ENCODE data around the gene FGD4. TPM values are rescaled to one million over a fixed set of nuclear protein-coding genes. Genes with fewer than 3 reads are reported as not detected.

FGD4 gene
- total and polyA plus RNA-seq, 7 donors, result 7.8 to 19.1 (median 11.3) TPM

DNA sequence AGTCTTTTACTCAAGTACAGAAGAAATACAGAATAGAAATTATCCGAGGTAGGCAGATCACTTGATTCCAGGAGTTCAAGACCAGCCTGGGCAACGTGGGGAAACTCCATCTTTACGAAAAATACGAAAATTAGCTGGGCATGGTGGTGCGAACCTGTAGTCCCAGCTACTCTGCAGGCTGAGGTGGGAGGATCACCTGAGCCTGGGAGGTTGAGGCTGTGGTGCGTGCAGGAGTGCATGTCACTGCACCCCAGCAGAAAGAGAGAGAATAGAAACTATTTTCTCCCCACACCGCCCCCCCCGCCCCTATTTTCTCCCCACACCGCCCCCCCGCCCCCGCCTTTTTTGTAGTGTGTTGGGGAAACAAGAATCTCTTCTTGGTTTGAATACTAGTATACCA lies 281.9 kb downstream of the FGD4 start:
- intact Hi-C loops (cut with DNase I), result no loop called here
- no peak for TF ChIP-seq POLR2A (IDR thresholded peaks at IDR 0.05)
- TF ChIP-seq EP300 (IDR thresholded peaks at IDR 0.05), result no peak
- TF ChIP-seq, protein P1, sequence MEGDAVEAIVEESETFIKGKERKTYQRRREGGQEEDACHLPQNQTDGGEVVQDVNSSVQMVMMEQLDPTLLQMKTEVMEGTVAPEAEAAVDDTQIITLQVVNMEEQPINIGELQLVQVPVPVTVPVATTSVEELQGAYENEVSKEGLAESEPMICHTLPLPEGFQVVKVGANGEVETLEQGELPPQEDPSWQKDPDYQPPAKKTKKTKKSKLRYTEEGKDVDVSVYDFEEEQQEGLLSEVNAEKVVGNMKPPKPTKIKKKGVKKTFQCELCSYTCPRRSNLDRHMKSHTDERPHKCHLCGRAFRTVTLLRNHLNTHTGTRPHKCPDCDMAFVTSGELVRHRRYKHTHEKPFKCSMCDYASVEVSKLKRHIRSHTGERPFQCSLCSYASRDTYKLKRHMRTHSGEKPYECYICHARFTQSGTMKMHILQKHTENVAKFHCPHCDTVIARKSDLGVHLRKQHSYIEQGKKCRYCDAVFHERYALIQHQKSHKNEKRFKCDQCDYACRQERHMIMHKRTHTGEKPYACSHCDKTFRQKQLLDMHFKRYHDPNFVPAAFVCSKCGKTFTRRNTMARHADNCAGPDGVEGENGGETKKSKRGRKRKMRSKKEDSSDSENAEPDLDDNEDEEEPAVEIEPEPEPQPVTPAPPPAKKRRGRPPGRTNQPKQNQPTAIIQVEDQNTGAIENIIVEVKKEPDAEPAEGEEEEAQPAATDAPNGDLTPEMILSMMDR (IDR thresholded peaks at IDR 0.05), result no peak
- no peak for TF ChIP-seq POLR2AphosphoS5 (IDR thresholded peaks at IDR 0.05)
- peak overlapping the region; percentile 90 to 99 (median 97) for H3K27ac ChIP-seq

DNA sequence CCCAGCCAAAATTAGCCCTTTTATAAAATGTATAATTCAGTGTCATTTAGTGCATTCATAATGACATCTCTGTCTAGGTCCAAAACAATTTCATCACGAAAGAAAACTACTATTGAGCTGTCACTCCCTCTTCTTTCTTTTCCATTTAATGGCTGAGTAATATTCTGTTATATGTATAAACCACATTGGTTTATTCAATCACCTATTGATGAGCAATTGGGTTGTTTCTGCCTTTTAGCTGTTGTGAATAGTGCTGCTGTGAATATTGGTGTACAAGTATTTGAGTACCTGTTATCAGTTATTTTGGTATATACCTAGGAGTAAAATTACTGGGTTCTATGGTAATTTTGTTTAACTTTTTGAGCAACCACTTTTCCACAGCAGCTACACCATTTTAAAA lies 287.0 kb downstream of the FGD4 start:
- H3K9me3 ChIP-seq, result no peaks in the 10 kb centered on the region
- intact Hi-C loops (cut with DNase I), result no loop called here
- no peak overlapping the region for H3K27ac ChIP-seq
- H3K27me3 ChIP-seq, result no peaks in the 10 kb centered on the region
- H3K4me1 ChIP-seq, result peaks cover 0 to 11% (median 4%) of the 10 kb centered on the region in 4 donors
- no peak for DNase-seq
- WGBS, 2 donors, result 93 to 98% methylated on average over 1 of the region's 1 CpG
- TF ChIP-seq, protein P1 (IDR thresholded peaks at IDR 0.05), result no peak
- no peak for TF ChIP-seq EP300 (IDR thresholded peaks at IDR 0.05)
- TF ChIP-seq POLR2AphosphoS5 (IDR thresholded peaks at IDR 0.05), result no peak
- TF ChIP-seq POLR2A (IDR thresholded peaks at IDR 0.05), result no peak
- no peak overlapping the region for H3K4me3 ChIP-seq
- no peaks in the 10 kb centered on the region for H3K36me3 ChIP-seq

More for the DNA sequence above, 281.9 kb downstream of the FGD4 start:
- no peaks in the 10 kb centered on the region for H3K9me3 ChIP-seq
- no peak overlapping the region for H3K4me3 ChIP-seq
- 88 to 91% methylated on average over 11 of the region's 11 CpGs for WGBS, 2 donors
- no peaks in the 10 kb centered on the region for H3K36me3 ChIP-seq
- DNase-seq, result no peak
- no peaks in the 10 kb centered on the region for H3K27me3 ChIP-seq
- peaks cover 0 to 15% (median 15%) of the 10 kb centered on the region in 4 donors for H3K4me1 ChIP-seq

DNA sequence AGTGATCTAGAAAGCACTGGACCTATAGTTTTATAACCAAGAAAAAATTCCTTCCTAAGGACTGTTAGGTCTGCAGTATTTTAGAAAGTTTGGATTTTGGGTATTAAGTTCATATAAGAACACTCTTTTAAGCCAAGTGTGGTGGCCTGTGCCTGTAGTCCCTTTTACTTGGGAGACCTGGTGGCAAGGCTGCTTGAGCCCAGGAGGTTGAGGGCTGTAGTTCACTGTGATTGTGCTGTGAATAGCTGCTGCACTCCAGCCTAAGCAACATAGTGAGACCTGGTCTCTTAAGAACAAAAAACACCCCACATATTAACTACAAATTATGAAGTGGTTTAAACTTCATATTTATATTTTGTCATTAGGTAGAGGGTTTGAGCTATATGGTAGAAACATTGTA lies 289.4 kb downstream of the FGD4 start:
- Histone ChIP-seq H3K4me3 (no peak overlapping the region), H3K36me3 (no peaks in the 10 kb centered on the region), H3K27ac (no peak overlapping the region), H3K9me3 (no peaks in the 10 kb centered on the region), H3K27me3 (no peaks in the 10 kb centered on the region), H3K4me1 (peaks cover 0 to 17% (median 0%) of the 10 kb centered on the region in 4 donors)
- TF ChIP-seq, protein P1 (IDR thresholded peaks at IDR 0.05), result no peak
- TF ChIP-seq EP300 (IDR thresholded peaks at IDR 0.05), result no peak
- no peak for TF ChIP-seq POLR2AphosphoS5 (IDR thresholded peaks at IDR 0.05)
- no peak for TF ChIP-seq POLR2A (IDR thresholded peaks at IDR 0.05)
- intact Hi-C loops (cut with DNase I), result no loop called here
- no peak for DNase-seq

DNA sequence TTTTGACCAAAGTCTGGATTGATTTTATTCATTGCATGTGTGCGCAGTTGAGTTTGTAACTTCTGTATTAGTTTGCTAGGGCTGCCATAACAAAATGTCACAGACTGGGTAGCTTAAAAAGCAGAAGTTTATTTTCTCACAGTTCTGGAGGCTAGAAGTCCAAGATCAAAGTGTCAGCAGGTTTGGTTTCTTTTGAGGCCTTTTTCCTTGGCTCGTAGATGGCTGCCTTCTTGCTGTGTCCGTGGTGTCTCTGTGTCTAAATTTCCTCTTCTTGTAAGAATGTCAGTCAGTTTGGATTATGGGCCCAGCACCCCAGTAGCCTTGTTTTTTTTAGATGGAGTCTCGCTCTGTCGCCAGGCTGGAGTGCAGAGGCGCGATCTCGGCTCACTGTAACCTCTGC lies 291.6 kb downstream of the FGD4 start:
- no peaks in the 10 kb centered on the region for H3K9me3 ChIP-seq
- no peak overlapping the region for H3K4me3 ChIP-seq
- H3K36me3 ChIP-seq, result no peaks in the 10 kb centered on the region
- H3K27me3 ChIP-seq, result no peaks in the 10 kb centered on the region
- H3K4me1 ChIP-seq, result peaks cover 0 to 17% (median 0%) of the 10 kb centered on the region in 4 donors
- 97 to 98% methylated on average over 8 of the region's 8 CpGs for WGBS, 2 donors
- no peak overlapping the region for H3K27ac ChIP-seq
- TF ChIP-seq POLR2A (IDR thresholded peaks at IDR 0.05) (no peak), POLR2AphosphoS5 (IDR thresholded peaks at IDR 0.05) (no peak), EP300 (IDR thresholded peaks at IDR 0.05) (no peak)
- TF ChIP-seq, protein P1 (IDR thresholded peaks at IDR 0.05), result no peak
- intact Hi-C loops (cut with DNase I), result no loop called here
- DNase-seq, result no peak

DNA sequence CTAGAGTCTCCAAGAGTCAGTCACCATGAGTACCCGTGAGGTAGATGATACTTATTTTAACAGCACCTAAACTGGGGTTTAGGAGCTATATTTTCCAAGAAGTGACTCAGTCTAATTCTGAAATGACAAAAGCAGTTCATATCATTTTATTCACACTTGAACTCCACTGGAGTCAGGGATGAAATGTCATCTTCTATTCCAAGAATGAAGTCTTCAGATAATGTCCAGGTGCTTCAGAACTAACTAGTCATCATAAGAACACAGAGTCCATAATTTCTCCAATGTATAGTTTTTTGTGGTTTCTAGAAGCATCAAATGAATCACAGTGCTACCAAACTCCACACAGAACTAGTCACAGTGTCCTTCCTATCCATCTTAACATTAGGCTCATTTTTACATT lies 293.0 kb downstream of the FGD4 start:
- H3K36me3 ChIP-seq, result no peaks in the 10 kb centered on the region
- intact Hi-C loops (cut with DNase I), result no loop called here
- no peaks in the 10 kb centered on the region for H3K9me3 ChIP-seq
- 83 to 84% methylated on average over 1 of the region's 1 CpG for WGBS, 2 donors
- no peak overlapping the region for H3K27ac ChIP-seq
- TF ChIP-seq POLR2A (IDR thresholded peaks at IDR 0.05) (no peak), EP300 (IDR thresholded peaks at IDR 0.05) (no peak), POLR2AphosphoS5 (IDR thresholded peaks at IDR 0.05) (no peak)
- TF ChIP-seq, protein P1 (IDR thresholded peaks at IDR 0.05), result no peak
- no peaks in the 10 kb centered on the region for H3K27me3 ChIP-seq
- DNase-seq, result no peak
- no peak overlapping the region for H3K4me3 ChIP-seq
- H3K4me1 ChIP-seq, result peaks cover 0 to 17% (median 0%) of the 10 kb centered on the region in 4 donors
